ENCODE data around the gene C1QTNF8. TPM values are rescaled to one million over a fixed set of nuclear protein-coding genes. Genes with fewer than 3 reads are reported as not detected.

C1QTNF8 gene
- total and polyA plus RNA-seq, 2 of the 8 experiments (the other 6 are each of a cell fraction or from before 2014, with no cell fraction given): not detected

GRCh38 chr16:1084971-1085370 is 11.1 kb downstream of the C1QTNF8 start (continued):
- TF ChIP-seq CHD7 (IDR thresholded peaks at IDR 0.05; ENCODE audit: insufficient replicate concordance, low read length) (no peak), CTCF (IDR thresholded peaks at IDR 0.05; ENCODE audit: control extremely low read depth in 1 of 3, insufficient read depth in 1 of 3, low read depth in 1 of 3, low read length in 3 of 3) (no peak), E2F6 (IDR thresholded peaks at IDR 0.05) (no peak), ASH2L (IDR thresholded peaks at IDR 0.05; ENCODE audit: low read length) (no peak)

All from H1 (cell line).